ENCODE data around the gene HMCN1.
"Not testable (repeated sequence)": the region's sequence is repeated elsewhere in the genome, so short reads cannot be mapped to it uniquely, and the experiment has no call there.

The HMCN1 gene

DNA sequence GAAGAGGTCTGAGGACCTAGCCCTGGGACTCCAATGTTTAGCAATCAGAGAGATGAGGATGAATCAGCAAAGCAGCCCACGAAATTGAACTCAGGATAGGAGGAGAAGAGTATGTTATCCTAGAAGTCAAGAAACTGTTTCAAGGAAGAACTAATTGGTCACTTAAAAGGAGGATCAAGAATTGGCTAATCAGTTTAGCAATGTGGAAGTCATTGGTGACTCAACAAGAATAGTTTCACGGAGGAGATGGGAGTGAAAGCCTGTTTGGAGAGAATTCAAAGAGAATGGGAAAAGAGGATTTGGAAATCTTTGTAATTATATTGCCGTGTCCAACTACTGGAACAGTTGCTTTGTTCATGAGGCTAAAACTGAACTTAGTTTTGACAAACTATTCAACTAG is 7.4 kb downstream of the HMCN1 start:
- DNase-seq (ENCODE audit: low read depth in 3 of 3) = no peak

DNA sequence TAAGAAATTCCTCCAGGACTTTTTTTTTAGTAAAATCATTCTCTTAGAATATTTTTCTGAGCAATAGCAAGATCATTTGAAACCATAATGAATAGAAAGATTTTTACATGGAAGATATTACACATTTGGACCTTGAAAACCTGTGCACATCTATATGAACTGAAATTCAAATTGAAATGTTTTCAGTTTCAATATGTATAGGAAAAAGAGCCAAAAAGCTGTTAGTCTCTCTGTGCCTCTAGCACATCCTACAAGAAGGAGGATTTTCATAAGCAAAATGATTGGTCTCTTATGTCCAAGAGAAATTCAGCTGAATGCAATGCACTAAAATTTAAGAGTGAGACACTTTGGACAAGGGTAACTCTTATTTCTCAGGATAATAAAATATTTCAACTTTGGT is 8.2 kb downstream of the HMCN1 start:
- DNase-seq (ENCODE audit: low read depth in 3 of 3) = no peak

DNA sequence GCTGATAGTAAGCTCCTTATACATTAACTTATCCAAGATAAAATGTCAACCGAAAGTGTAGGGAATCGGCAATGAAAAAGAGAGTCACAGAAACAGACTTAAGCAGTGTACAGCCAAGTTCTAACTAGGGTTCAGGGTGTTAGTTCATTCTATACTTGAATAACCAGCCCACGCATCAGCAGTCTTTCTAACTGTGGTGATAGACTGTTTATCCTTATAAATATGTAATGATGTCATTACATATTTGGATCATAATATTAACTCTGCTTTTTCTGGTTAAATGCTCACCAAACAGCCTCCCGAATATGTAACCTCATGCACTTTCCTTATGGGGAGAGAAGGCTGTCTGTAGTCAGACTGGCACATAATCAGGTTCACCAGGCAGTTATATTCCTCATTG is 11.0 kb downstream of the HMCN1 start:
- no peak for DNase-seq (ENCODE audit: low read depth in 3 of 3)

- no peak for DNase-seq (ENCODE audit: low read depth in 3 of 3)
Observed at GRCh38 chr1:185759061-185759460, 24.9 kb downstream of the HMCN1 start.

DNA sequence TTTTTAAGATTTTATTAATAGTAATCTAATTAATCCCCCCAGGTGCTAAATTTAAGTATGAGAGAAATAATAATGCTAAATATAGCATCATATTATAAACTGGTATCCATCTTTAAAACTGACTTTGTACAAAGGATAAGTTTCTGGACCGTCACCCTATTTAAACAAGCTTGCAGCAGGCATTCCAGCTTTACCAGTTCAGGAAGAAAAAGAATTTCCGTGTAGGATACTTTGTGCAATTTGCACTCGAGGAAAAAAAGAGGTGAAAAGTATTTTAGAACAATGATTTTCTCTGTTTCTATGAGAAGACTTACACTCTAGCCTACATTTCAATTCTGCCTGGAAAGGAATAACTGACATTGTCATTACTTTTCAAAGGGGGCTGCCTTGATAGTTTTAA is 27.6 kb downstream of the HMCN1 start:
- no peak for DNase-seq (ENCODE audit: low read depth in 3 of 3)

GRCh38 chr1:185767508-185768120 is 33.4 kb downstream of the HMCN1 start:
- DNase-seq (ENCODE audit: low read depth in 3 of 3) = no peak

- DNase-seq (ENCODE audit: low read depth in 3 of 3) = no peak
Observed at GRCh38 chr1:185768371-185768770, 34.2 kb downstream of the HMCN1 start.

DNA sequence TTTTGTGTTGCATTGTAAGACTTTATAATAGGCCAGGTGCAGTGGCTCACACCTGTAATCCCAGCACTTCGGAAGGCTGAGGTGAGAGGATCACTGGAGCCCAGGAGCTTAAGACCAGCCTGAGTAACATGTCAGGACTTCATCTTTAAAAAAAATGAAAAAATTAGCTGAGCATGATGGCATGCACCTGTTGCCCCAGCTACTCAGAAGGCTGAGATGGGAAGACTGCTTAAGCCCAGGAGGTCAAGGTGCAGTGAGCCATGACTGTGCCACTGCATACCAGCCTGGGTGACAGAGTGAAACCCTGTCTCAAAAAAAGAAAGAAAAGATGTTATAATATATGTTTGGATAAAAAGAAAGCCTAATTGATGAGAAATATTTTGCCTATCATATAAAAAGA is 34.9 kb downstream of the HMCN1 start:
- no peak for DNase-seq (ENCODE audit: low read depth in 3 of 3)

- no peak for DNase-seq (ENCODE audit: low read depth in 3 of 3)
Observed at GRCh38 chr1:185774394-185774793, 40.2 kb downstream of the HMCN1 start.

GRCh38 chr1:185775501-185775900 is 41.3 kb downstream of the HMCN1 start:
- DNase-seq (ENCODE audit: low read depth in 3 of 3) = no peak

- no peak for DNase-seq (ENCODE audit: low read depth in 3 of 3)
Observed at GRCh38 chr1:185776522-185776921, 42.3 kb downstream of the HMCN1 start.

- not testable (repeated sequence) for DNase-seq (ENCODE audit: low read depth in 3 of 3)
Observed at GRCh38 chr1:185783860-185784259, 49.7 kb downstream of the HMCN1 start.

DNA sequence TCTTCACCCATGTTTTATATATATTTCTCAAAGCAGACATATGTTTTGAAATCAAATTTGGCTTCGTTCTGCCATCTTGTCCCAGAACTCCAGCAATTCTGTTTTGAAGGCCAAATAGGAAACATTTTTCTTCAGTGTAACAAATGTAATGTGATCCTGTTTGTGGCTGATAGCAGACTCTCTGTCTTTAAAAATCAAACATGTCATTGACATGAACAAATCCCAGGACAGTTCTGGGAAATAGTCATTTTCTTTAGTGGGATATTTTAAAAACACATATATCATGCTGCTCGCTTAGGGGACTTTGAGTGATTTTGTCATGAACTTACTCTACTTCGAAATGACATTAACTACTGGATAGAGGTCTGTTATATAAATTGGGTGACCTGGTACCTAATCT is 51.4 kb downstream of the HMCN1 start:
- DNase-seq (ENCODE audit: low read depth in 3 of 3) = no peak

DNA sequence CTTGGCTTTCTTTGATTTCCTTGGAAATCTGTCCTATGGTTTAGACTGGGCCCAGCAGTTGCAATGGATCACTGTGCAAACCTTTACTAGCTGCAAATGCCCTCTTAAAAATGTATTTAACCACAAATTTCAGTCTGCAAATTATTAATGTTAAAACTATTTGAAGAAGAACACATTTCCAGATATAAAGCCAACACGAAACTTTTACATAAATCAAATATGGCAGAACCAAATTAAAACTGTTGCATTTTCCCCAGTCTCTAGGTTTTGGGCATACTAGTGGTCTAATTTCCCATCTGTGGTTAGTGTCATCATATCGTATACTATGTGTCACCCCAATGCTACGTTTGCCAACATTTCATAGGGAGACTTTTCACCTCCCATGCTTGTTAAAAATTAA is 52.3 kb downstream of the HMCN1 start:
- DNase-seq (ENCODE audit: low read depth in 3 of 3) = no peak

GRCh38 chr1:185787238-185787637 is 53.0 kb downstream of the HMCN1 start:
- DNase-seq (ENCODE audit: low read depth in 3 of 3) = no peak

- DNase-seq (ENCODE audit: low read depth in 3 of 3) = no peak
Observed at GRCh38 chr1:185788386-185788785, 54.2 kb downstream of the HMCN1 start.

GRCh38 chr1:185789501-185790193 is 55.5 kb downstream of the HMCN1 start:
- DNase-seq (ENCODE audit: low read depth in 3 of 3) = no peak

- DNase-seq (ENCODE audit: low read depth in 3 of 3) = no peak
Observed at GRCh38 chr1:185790194-185790735, 56.1 kb downstream of the HMCN1 start.

DNA sequence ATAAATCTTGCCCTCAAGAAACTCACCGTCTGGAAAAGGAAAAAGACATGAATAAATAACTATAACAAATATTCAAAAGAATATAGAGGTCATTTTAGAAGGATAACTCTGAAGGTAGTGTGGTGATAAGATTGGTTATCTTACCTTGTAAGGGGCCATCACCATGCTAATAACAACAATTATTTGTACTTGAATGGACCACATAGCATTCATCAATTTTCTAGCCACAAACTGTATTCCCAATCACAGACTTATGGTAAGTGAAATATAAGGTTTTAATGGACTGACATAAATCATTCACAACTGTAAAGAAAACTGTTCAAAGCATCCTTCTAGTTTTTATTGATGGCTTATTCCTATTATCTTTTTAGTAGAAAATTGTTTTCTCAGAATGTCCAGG is 57.8 kb downstream of the HMCN1 start:
- DNase-seq (ENCODE audit: low read depth in 3 of 3) = no peak

- DNase-seq (ENCODE audit: low read depth in 3 of 3) = not testable (repeated sequence)
Observed at GRCh38 chr1:185794495-185794894, 60.3 kb downstream of the HMCN1 start.

GRCh38 chr1:185795181-185795580 is 61.0 kb downstream of the HMCN1 start:
- DNase-seq (ENCODE audit: low read depth in 3 of 3) = no peak

- no peak for DNase-seq (ENCODE audit: low read depth in 3 of 3)
Observed at GRCh38 chr1:185798505-185798904, 64.3 kb downstream of the HMCN1 start.

GRCh38 chr1:185803241-185803640 is 69.0 kb downstream of the HMCN1 start:
- DNase-seq (ENCODE audit: low read depth in 3 of 3) = no peak

- no peak for DNase-seq (ENCODE audit: low read depth in 3 of 3)
Observed at GRCh38 chr1:185804206-185804605, 70.0 kb downstream of the HMCN1 start.
